ENCODE results near the gene ZMYND19. TPM values are rescaled to one million over a fixed set of nuclear protein-coding genes. Genes with fewer than 3 reads are reported as not detected.
A peak's percentile ranks its signal among the peaks of the same experiment; 100 is the strongest.
"Not testable (repeated sequence)": the region's sequence is repeated elsewhere in the genome, so short reads cannot be mapped to it uniquely, and the experiment has no call there.

The ZMYND19 gene
- total RNA-seq, 1 donor from 2014 or later = 31.4 TPM

DNA sequence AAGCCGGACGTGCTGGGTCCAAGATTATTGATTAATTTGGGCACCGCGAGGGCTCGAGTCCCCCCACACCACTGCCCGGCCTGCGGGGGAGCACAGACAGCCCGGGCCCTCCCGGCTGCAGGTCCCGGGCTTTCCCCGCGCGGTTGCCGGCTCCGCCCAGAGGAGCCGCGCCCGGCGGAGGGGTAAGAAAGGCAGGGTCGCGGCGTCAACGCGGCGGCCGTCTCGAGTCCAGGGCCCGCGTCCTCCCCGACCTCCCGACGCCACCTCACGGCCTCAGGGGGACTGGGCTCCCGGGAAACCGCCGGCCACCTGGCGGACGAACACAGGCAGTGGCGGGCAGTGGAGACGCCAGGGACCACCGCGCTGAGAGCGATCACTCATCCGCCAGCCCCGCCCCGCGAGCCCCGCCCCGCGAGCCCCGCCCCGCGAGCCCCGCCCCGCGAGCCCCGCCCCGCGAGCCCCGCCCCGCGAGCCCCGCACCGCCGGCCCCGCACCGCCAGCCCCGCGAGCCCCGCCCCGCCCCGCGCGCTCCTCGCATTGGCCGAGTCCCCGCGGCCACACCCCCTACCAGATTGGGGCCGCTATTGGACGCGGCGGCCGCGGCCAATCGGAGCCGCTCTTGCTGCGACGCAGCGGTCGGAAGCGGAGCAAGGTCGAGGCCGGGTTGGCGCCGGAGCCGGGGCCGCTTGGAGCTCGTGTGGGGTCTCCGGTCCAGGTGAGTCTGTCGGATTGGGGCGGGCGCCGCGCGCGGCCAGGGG, 38.9 kb downstream of the ZMYND19 start, which contains the start of gene MRPL41:
Gene MRPL41 (plus strand): TSS at position 616 of the 758 bp plus-strand sequence. CDS start 203 bp downstream, outside the sequence.
- Mint-ChIP-seq H3K9me3 (ENCODE audit: unreplicated experiment) (no peaks in the 10 kb centered on the region), H3K27ac (ENCODE audit: unreplicated experiment) (peak within 1 kb of the TSS; percentile 71), H3K4me3 (ENCODE audit: unreplicated experiment) (peak within 1 kb of the TSS; percentile 78), H3K27me3 (ENCODE audit: unreplicated experiment) (no peaks in the 10 kb centered on the region), H3K4me1 (ENCODE audit: unreplicated experiment) (peaks cover 20% of the 10 kb centered on the region), H3K36me3 (ENCODE audit: unreplicated experiment) (peaks cover 16% of the 10 kb centered on the region)
- DNase-seq (ENCODE audit: extremely low spot score, unreplicated experiment) = peak; percentile 96
- TF ChIP-seq, protein P1, sequence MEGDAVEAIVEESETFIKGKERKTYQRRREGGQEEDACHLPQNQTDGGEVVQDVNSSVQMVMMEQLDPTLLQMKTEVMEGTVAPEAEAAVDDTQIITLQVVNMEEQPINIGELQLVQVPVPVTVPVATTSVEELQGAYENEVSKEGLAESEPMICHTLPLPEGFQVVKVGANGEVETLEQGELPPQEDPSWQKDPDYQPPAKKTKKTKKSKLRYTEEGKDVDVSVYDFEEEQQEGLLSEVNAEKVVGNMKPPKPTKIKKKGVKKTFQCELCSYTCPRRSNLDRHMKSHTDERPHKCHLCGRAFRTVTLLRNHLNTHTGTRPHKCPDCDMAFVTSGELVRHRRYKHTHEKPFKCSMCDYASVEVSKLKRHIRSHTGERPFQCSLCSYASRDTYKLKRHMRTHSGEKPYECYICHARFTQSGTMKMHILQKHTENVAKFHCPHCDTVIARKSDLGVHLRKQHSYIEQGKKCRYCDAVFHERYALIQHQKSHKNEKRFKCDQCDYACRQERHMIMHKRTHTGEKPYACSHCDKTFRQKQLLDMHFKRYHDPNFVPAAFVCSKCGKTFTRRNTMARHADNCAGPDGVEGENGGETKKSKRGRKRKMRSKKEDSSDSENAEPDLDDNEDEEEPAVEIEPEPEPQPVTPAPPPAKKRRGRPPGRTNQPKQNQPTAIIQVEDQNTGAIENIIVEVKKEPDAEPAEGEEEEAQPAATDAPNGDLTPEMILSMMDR (IDR thresholded peaks at IDR 0.05) = peak; percentile 59

DNA sequence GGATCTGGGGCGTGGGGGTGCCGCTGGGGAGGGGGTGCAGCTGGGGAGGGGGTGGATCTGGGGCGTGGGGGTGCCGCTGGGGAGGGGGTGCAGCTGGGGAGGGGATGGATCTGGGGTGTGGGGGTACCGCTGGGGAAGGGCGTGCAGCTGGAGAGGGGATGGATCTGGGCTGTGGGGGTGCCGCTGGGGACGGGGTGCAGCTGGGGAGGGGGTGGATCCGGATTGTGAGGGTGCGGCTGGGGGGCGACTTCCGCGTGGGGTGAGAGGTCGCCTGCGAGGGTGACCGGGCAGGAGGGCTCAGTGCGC, 39.4 kb downstream of the ZMYND19 start:
- not testable (repeated sequence) for DNase-seq (ENCODE audit: extremely low spot score, unreplicated experiment); H3K27ac Mint-ChIP-seq (ENCODE audit: unreplicated experiment); H3K27me3 Mint-ChIP-seq (ENCODE audit: unreplicated experiment); H3K9me3 Mint-ChIP-seq (ENCODE audit: unreplicated experiment)
- Mint-ChIP-seq H3K4me3 (ENCODE audit: unreplicated experiment) (peak overlapping the region; percentile 60), H3K36me3 (ENCODE audit: unreplicated experiment) (peaks cover 14% of the 10 kb centered on the region), H3K4me1 (ENCODE audit: unreplicated experiment) (peaks cover 20% of the 10 kb centered on the region)

DNA sequence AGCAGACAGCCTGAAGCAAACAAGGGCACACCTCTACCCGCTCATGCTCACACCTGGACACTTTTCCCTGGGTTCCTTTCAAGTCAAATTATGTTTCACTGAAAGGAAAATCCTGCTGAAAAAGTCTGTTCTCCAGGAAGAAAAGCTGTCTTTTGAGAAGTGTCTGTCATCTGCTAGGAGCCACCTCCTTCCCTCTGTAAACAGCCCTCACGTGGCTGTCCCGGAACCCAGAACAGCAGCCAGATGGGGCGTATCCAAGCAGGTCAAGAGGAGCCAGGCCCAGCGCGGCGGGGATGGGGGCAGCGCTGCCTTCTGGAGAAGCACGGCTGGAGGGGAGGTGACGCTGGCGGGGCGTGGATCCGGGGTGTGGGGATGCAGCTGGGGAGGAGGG, 40.1 kb downstream of the ZMYND19 start, which contains the start of gene PNPLA7:
Gene PNPLA7 (minus strand): TSS at position 172 of the 391 bp plus-strand sequence. CDS start 205 bp downstream, outside the sequence.
- Mint-ChIP-seq H3K4me1 (ENCODE audit: unreplicated experiment) (peaks cover 20% of the 10 kb centered on the region), H3K27me3 (ENCODE audit: unreplicated experiment) (no peaks in the 10 kb centered on the region), H3K27ac (ENCODE audit: unreplicated experiment) (peak within 1 kb of the TSS; percentile 79), H3K4me3 (ENCODE audit: unreplicated experiment) (peak within 1 kb of the TSS; percentile 83), H3K9me3 (ENCODE audit: unreplicated experiment) (no peaks in the 10 kb centered on the region), H3K36me3 (ENCODE audit: unreplicated experiment) (peaks cover 9% of the 10 kb centered on the region)
- TF ChIP-seq, protein P1 (IDR thresholded peaks at IDR 0.05) = no peak
- DNase-seq (ENCODE audit: extremely low spot score, unreplicated experiment) = peak; percentile 91

DNA sequence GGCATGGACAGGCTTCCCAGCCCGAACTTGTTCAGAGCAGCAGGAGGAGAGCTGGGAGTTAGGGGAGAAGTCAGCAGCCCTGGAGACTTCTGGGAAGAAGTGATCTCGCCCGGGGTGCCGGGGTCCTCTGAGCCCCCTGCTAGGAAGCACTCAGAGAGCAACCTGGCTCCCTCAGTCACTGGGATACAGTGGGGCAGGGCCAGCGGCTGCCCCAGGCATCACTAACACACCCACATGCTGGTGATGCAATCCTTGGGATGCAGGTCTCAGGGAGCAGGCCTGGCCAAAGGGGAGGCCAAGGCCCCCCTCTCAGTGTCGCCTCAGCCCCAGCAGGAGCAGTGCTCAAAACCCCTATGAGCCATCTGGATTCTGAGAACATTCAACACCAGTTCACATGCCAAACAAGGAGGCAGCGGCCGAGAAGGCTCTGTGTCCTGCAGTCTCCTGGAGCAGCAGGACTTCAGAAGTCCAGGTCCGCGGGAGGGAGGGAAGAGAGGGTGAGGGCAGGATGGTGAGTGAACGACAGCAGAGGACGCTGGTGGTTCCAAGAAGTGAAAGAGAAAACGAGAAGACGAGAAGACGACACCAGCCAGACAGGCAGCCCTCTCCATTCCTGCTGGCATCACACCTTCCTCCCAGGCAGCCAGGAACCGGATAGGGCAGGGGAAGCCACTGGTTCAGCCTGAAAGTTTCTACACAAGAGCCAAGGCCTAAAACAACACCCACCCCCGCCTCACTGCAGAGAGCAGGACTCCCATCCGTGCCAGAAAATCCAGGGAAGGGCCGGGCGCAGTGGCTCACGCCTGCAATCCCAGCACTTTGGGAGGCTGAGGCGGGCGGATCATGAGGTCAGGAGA, 42.4 kb downstream of the ZMYND19 start:
- TF ChIP-seq, protein P1 (IDR thresholded peaks at IDR 0.05) = no peak
- Mint-ChIP-seq H3K4me3 (ENCODE audit: unreplicated experiment) (no peak overlapping the region), H3K36me3 (ENCODE audit: unreplicated experiment) (no peaks in the 10 kb centered on the region), H3K4me1 (ENCODE audit: unreplicated experiment) (peaks cover 20% of the 10 kb centered on the region), H3K27me3 (ENCODE audit: unreplicated experiment) (no peaks in the 10 kb centered on the region), H3K27ac (ENCODE audit: unreplicated experiment) (no peak overlapping the region), H3K9me3 (ENCODE audit: unreplicated experiment) (no peaks in the 10 kb centered on the region)
- no peak for DNase-seq (ENCODE audit: extremely low spot score, unreplicated experiment)

DNA sequence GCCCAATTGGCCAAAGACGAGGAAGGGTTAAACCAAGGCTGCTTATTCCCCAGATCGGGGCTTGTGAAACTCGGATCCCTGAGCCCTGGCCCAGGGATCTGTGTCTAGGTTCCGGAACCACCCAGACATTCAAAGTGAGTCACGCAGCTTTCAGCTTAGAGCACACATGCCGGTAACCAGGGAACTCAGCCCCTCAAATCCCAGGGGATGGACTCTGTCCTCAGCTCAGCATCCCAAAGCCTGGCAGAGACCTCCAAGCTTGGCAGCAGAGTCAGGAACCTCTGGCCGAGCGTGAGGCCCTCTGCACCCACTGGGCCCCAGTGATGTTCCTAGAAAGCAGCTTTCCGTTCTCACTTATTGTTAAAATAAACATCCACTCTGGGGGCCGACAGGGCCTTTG, 45.2 kb downstream of the ZMYND19 start:
- Mint-ChIP-seq H3K4me1 (ENCODE audit: unreplicated experiment) (peaks cover 12% of the 10 kb centered on the region), H3K27ac (ENCODE audit: unreplicated experiment) (no peak overlapping the region)

More for the DNA sequence above, 45.2 kb downstream of the ZMYND19 start:
- TF ChIP-seq, protein P1 (IDR thresholded peaks at IDR 0.05) = no peak
- no peaks in the 10 kb centered on the region for H3K9me3 Mint-ChIP-seq (ENCODE audit: unreplicated experiment)
- H3K4me3 Mint-ChIP-seq (ENCODE audit: unreplicated experiment) = no peak overlapping the region
- no peak for DNase-seq (ENCODE audit: extremely low spot score, unreplicated experiment)
- no peaks in the 10 kb centered on the region for H3K27me3 Mint-ChIP-seq (ENCODE audit: unreplicated experiment)
- peaks cover 3% of the 10 kb centered on the region for H3K36me3 Mint-ChIP-seq (ENCODE audit: unreplicated experiment)
